CD4-positive, alpha-beta T cell treated with Interleukin-4 for 1 hour (primary cell): ENCODE measurements around the gene INTS6.

Experiments used
- DNase-seq, 2 donors: peaks; one replicate each; pipeline ENCODE4 v3.0.0-alpha.2; 2020 to 2022

The INTS6 gene, protein sequence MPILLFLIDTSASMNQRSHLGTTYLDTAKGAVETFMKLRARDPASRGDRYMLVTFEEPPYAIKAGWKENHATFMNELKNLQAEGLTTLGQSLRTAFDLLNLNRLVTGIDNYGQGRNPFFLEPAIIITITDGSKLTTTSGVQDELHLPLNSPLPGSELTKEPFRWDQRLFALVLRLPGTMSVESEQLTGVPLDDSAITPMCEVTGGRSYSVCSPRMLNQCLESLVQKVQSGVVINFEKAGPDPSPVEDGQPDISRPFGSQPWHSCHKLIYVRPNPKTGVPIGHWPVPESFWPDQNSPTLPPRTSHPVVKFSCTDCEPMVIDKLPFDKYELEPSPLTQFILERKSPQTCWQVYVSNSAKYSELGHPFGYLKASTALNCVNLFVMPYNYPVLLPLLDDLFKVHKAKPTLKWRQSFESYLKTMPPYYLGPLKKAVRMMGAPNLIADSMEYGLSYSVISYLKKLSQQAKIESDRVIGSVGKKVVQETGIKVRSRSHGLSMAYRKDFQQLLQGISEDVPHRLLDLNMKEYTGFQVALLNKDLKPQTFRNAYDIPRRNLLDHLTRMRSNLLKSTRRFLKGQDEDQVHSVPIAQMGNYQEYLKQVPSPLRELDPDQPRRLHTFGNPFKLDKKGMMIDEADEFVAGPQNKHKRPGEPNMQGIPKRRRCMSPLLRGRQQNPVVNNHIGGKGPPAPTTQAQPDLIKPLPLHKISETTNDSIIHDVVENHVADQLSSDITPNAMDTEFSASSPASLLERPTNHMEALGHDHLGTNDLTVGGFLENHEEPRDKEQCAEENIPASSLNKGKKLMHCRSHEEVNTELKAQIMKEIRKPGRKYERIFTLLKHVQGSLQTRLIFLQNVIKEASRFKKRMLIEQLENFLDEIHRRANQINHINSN

DNA sequence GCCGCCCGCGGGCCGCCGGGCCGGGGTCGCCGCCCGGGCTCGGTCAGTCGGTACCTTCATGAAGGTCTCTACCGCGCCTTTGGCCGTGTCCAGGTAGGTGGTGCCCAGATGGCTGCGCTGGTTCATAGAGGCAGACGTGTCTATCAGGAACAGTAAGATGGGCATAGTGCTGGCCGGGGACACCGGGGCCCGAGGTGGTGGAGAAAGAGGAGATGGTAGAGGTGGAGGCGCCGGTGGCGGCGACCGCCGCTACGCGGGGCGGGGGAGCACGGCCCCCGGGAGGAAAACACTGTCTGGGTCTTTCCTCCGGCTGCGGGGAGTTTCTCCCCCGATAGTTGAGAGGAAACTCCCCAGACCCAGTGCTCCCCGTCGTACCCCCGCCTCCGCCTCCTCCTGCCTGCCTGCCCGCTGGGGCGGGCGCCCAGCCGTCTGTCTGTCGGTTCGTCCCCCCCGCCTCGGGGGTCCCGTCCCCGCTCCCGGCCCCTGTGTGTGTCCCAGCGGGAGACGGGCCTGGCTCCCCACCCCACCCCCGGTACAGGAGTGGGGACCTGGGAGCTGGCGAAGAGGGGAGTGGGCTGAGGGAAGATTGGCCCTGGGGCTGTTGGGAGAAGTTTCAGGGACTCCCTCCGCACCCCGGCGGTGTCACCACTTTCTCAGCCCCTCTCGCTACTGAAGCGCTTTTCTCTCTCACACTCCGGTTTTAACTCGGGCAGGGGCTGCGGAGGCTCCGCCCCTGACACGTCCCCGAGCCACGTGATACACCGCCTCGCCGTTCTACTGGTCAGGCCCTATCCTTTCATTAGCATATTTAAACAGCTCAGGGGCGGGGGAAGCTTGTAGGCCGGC, at the start of gene INTS6:
Gene INTS6 (minus strand): TSS at position 676 of the 846 bp plus-strand sequence. CDS start 511 bp downstream, at position 165.
- peak; percentile 100 for DNase-seq

DNA sequence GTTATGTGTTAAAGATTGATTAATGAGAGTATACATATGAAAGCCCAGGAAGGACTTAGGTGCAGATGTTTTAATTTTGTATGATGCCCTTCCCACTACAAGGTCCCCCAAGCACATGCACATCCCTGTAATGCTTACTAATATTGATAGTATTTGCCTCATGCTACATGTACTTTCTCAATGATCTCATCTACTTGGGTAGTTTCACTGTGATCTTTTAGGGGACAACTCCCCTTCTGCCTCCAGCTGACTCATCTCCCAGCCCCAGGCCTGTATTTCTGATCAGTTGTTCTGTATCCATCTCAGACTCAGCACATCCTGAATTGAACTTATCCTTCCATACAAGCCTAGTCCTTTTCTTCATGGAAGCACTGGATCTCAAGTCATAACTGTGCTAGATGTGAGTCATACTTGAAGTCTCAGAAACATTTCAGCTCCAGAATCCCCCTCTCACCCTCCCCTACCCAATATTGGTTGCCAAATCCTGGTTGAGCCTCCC, 49.4 kb upstream of the INTS6 start:
- DNase-seq, result no peak

DNA sequence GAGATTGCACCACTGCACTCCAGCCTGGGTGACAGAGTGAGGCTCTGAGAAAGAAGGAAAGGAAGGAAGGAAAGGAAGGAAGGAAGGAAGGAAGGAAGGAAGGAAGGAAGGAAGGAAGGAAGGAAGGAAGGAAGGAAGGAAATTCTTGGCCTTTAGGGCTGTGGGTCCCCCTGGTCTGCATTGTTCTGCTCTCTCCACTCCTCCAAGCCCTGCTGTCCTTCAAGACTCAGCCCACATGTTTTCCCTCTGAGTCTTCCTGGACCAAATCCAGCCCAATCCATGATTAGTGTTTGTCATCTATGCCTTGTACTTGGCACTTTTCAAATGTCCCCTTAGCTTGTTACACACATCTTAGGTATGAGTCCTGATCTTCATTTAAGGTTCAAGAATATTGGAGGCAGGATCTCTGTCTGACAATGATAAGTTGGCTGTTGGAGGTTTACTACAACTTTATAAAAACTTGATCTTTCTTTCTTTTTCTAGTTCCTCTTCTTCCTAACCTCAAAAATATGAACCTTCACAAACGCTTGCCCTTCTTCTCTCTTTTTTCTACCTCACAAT, 48.8 kb upstream of the INTS6 start:
- DNase-seq, result no peak

DNA sequence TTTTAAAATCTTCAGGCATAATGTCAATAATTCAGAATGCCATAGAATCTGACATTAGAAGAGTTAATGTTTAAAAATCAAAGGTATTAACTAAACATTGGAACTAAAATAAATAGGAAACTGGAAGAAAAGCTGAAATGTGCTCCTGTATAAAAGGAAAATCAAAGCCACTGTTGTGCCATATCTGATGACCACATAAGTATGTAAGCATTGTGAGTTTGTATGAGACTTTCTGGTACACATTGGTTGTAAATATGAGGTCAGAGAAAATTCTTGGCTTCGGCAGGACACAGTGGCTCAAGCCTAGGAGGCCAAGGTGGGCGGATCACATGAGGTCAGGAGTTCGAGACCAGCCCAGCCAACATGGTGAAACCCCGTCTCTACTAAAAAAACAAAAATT, 48.3 kb upstream of the INTS6 start:
- no peak for DNase-seq

DNA sequence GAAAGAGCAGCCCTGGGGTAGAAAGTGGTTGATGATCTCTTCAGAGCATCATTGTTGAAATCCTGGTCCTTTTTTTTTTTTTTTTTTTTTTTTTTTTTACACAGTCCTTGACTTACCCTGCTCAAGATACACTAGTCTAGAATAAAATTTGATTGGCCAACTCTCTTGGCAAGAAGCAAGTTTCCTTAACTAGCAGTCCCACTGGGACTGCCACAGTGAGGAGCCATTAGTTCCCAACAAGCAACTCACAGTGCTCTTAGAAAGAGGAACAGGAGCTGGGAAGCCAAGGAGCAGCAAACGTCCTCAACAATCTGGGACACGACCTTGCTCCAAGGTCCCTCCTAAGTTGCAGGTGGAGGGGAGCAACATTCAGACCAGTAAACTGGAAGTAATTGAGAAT, 47.9 kb upstream of the INTS6 start:
- no peak for DNase-seq

DNA sequence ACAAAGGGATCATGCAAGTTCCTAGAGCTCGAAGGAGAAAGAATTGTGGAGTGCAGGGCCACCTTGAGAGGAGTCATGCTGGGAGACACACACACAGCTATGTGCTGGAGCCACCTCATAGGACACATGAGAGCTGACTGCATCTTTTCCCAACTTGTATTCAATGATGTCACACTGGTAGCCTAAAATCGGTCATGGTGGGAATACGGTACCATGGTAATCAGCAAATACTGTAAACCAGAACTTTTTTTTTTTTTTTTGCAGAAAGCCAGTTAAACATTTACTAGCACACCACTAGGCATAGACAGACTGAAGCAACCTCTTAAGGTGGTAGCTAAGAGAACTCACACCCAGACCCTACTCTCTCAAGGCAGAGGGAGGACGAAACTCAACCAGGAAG, 47.0 kb upstream of the INTS6 start:
- no peak for DNase-seq

GRCh38 chr13:51495316-51495715, 42.5 kb upstream of the INTS6 start:
- DNase-seq, result no peak

DNA sequence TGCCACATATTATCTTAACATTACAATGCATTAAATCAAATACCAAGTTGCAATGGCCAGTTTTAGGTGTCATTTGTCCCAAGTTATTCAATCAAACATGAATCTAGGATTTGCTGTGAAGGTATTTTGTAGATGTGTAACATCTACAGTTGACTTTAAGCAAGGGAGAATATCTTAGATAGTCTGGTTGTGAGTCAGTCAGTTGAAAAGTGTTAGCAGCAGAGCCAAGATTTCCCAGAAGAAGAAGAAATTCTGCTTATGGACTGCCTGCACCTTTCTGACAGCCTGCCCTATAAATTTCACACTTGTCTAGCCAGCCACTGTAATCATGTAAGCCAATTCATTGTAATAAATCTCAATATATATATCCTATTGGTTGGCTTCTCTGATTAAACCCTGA, 41.3 kb upstream of the INTS6 start:
- no peak for DNase-seq

- DNase-seq, result no peak
Measured at GRCh38 chr13:51488212-51488611, 35.4 kb upstream of the INTS6 start.

GRCh38 chr13:51481656-51482055, 28.8 kb upstream of the INTS6 start:
- no peak for DNase-seq

GRCh38 chr13:51479199-51479523, 26.3 kb upstream of the INTS6 start:
- no peak for DNase-seq

DNA sequence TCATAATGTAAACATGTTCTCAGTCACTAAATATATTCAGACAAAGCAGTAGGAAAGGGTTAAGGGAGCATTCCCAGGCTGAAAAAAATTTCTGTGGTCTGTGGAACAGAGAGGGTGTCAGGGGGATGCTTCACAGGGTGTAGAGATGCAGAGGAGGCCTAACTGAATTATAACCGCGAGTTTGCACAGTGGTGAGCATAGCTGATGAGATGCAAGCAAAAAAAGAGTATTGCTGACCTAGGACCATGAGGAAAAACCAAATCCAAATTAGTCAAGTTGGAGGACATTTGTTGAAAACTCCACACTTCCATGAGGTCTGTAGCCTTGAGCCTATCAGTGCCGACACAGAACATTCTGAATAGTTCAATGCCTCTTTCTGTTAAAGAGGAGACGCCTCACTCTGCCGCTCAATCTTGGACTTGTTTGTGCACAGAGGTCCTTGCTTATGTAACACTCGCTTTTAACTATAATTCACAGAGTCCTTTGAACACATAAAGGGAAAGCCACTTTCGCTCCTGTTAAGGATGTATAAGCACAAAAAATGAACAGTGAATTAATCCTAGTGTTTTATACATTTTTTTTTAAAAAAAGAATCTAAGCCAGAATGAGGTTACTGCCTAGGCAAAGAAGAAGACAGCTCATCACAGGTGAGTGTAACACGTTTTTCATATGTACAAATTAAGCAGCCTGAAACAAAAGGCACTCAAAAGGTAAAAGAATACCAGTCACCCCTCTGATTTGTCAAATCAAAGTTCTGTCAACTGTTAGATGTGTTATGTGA, 25.8 kb upstream of the INTS6 start:
- DNase-seq, result no peak

DNA sequence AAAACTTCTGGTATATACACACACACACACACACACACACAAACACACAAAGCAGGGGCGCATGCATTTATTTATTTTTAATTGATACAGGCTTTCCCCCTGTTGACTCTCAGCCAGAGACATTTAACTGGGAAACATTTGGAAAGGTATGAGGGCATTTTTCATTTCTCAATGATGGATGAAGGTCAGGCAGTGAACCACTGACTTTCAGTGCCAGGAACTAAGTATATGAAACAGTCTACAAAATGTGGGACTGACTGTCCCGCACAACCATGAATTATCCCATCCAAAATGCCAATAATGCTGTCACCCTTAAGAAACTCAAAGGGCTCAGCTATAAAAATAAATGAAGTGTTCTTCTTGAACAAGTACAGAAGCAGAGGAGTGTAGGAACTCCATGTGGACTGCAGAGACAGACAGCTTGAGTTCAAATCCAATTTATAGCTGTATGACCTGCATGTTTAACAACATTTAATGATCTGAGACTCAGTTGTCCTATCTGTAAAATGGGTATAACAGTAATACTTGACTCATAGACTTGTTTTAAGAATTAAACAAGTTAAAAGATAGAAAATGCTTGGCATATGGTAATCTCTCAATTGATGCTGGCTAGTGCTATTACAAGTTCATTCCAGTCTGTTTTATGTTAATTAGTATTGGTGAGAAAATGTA, 25.0 kb upstream of the INTS6 start:
- no peak for DNase-seq

GRCh38 chr13:51477149-51477548, 24.3 kb upstream of the INTS6 start:
- no peak for DNase-seq

GRCh38 chr13:51475727-51476501, 23.1 kb upstream of the INTS6 start:
- no peak for DNase-seq

- no peak for DNase-seq
Measured at GRCh38 chr13:51469790-51470189, 17.0 kb upstream of the INTS6 start.

DNA sequence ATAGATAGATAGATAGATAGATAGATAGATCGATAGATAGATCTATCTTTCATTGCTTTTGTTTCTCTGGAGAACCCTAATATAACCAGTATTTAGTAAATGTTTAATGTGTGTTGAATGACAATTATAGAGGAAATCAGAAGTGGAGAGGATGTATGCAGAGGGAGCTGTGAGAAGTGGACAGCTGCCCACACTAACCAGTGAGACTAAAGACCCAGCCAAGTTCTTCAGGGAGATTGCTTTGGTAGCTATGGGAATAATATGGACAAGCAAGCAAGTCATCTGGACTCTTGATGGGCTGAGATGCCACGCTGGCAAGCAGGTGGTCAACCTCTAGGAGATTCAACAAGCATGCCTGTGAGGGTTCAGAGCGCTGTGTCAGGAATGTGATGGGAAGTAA, 14.9 kb upstream of the INTS6 start:
- DNase-seq, result no peak

- DNase-seq, result no peak
Measured at GRCh38 chr13:51465124-51465523, 12.3 kb upstream of the INTS6 start.

- no peak for DNase-seq
Measured at GRCh38 chr13:51457086-51457815, 4.4 kb upstream of the INTS6 start.

- no peak for DNase-seq
Measured at GRCh38 chr13:51456510-51456909, 3.7 kb upstream of the INTS6 start.
